Measurements from ENCODE around the gene TIA1.
A peak's percentile ranks its signal among the peaks of the same experiment; 100 is the strongest.
"Not testable (repeated sequence)": the region's sequence is repeated elsewhere in the genome, so short reads cannot be mapped to it uniquely, and the experiment has no call there.

TIA1 gene

DNA sequence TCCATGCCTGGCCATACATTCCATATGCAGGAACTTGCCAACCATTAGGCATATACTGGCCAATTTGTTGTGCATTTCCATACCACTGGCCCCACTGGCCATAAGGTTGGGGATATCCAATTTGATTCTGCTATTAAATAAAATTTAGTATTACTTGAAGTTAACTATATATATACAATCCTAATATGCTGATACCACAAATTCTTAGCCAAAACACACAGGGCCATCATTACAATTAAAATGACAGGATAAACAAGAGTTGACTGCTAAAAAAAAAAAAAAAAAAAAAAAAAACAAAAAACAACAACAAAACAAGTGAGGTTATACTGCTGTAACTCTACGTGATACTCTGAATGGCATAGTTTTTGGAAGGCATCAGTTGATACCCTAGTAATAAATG lies 34.1 kb downstream of the TIA1 start:
- no peak for DNase-seq

DNA sequence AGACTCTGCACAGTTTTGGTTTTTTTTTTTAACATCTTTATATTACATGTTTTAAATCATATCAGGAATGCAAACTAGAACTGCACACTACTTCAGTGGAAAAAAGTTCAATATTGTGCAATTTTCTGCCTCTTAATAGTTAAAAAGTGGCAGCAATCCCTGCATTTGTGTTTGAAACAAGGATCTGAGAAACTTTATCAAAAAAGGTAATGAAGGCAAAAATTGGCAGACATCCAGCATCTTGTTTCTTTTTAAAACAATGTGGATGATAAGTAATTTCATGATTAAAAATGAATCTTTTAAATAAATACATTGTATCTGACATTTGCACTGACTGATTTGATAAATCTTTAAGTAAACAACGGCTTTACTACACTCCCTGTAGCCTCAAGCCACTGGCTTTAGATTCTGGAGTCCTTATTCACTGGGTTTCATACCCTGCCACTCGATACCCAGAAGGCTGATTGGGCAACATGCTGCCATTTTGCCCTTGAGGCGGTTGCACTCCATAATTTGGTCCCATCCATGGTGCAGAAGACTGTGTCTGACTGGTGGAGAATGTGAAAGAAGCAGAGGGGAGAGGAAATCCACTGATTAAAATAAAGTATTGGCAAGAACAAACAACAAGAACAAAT lies 36.0 kb downstream of the TIA1 start:
- no peak for DNase-seq

DNA sequence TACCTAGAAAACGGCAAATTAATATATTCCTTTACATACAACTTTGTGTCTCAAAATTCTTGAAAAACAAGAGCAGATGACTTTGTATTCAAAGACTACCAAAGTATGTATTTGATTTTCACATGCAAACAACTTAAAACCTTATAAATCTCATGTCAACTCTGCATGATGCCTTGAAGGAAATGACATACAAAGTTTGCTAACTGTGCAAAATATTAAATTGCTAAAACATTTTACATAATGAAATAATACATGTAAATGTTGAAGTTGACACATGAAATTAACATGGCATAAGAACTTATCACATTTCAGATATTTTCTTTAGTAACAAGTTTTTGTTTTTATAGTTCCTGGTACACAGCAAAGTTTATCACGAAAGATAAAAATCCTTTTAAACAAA lies 36.8 kb downstream of the TIA1 start:
- no peak for DNase-seq

DNA sequence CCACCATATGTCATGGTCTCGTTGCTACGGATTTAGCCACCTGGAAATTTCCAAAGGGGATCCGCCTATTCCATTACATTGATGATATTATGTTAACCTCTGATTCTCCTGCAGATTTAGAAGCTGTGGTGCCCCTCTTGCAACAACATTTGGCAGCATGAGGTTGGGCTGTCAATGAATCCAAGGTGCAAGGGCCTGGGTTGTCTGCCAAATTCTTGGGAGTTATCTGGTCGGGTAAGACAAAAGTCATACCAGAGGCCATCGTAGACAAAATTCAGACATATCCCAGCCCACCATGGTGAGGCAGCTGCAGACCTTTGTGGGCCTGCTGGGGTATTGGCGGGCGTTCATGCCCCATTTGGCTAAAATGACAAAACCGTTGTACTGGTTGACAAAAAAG lies 44.0 kb downstream of the TIA1 start:
- no peak for DNase-seq

DNA sequence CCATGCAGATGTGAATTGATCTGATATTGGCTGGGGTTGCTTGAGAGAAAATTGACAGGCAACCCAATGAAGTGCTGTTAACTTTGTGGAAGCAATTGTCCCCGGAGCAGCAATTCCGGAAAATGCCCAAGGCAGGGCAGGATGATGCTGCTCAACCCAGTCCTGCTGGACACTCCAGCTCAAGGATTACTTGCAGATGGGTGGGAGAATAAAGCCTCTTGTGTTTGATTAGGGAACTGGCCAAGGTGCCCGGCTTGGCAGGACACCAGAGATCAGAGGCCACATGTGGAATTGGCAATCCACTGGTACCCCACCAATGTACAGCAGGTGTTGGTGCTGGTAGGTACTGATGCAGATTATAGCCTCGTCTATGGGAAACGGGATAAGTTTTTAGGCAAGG lies 45.3 kb downstream of the TIA1 start:
- DNase-seq: no peak

DNA sequence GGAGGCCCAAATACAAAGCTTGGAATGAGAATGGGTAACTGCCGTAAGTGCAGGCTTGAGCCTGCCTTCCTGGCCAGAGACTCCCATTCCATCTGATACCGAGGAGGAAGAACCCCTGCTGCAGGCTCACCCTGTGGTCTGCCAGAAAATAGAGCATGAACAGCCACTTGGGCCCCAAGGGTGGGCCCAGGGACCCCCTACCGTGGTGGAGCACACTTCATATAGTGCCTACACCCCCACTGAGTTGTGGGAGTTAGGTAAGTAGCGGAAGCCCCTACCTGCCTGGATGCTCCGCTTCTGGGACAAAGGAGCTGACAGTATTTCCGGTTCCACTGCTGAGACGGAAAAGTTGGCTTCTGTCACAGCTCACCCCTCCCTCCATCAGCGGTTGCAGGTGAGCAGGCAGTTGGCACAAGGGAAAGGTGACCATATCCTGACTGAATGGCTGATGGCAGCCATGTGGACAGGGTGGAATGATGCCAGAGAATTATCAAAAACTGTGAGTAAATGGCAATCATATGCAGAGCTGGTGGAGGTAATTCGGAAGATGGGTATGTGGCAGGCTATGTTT lies 46.1 kb downstream of the TIA1 start:
- no peak for DNase-seq

DNA sequence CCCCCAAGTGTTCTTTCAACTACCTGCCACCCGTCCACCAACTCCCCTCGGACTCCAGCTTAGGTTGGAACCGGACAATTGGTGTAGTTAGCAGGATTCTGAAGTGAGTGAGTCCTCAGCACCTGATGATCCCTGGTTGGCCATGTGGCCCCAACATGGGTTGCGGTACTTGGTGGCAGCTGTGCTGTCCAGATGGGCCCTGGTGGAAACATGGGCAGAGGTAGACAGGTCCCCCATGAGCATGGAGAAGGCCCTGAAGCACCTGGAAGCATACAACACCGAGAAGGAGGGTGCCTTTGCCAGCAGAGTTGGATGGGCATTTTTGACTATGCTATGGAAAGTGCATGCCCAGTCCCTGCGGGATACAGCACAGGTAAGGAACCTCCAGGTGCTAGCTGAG lies 46.6 kb downstream of the TIA1 start:
- DNase-seq: no peak

DNA sequence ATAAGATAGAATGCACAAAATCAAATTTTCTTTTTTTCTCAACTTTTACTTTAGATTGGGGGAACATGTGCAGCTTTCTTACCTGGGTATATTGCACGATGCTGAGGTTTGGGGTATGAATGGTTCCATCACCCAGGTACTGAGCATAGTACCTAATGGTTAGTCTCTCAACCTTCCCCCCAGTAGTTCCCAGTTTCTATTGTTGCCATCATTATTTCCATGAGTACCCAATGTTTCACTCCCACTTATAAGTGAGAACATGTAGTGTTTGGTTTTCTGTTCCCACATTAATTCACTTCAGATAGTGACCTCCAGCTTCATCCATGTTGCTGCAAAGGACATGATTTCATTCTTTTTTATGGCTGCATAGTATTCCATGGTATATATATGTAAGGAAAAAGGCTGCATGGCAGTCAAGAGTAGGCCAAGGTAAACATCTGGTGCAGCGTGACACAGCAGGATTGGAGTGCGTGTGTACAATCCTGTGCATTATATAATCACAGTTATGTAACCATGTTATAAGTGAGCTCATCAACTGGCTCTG lies 47.1 kb downstream of the TIA1 start:
- no peak for DNase-seq

DNA sequence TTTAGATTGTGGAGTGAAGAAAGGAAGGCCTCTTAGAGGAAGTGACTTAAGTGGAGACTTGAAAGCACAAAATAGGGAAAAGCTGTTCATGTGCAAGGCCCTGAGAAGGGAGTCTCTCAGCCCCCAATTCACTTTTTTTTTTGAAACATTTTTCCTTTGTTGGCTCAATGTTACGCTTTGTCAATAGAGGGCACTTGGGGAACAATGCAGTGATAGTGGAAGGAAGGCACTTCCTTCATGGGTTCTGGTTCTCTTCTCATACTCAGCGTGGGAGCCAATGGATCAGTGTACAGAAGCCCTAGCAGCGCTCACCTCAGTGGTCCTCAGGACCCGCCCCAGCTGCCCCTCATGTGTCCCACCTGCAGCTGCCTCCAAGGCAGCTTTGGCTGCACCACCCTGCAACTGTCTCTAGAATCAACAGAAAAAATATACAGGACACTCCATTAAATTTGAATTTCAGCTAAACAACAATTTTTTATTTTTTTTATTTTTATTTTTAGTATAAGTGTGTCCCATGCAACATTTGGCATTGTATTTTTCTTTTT lies 49.0 kb downstream of the TIA1 start:
- no peak for DNase-seq

DNA sequence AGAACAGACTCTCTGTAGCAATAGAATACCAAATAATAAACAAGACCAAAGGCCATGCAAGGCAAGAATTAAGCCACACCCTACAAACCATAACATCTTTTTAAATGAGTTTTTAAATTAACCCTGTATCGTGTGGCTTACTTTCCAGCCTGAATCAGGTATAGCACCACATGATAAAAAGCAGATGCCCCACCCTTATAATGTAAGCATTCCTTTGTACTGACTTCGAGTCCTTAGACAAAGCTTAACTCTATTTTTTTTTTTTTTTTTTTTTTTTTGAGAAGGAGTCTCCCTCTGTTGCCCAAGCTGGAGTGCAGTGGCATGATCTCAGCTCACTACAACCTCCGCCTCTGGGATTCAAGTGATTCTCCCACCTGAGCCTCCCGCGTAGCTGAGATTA lies 55.9 kb downstream of the TIA1 start:
- DNase-seq: no peak

DNA sequence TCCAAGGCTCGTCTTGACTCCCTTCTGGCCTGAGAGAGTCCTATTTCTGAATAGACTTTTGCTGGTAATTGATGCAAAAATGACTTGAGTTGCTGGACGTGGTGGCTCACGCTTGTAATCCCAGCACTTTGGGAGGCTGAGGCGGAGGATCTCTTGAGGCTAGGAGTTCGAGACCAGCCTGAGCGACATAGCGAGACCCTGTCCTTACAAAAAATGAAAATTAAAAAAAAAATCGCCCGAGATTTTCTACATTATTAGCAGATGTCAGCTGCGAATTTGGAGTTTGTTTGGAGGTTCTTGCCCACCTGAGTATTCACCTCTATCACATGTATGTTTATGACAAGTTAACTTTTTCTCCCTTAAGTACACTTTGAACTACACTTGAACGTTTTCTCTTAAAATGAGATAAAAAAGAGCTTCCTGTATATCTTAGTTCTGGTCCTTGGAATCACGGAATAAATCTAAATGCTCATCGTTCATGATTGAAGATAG lies 57.1 kb downstream of the TIA1 start:
- no peak for DNase-seq

DNA sequence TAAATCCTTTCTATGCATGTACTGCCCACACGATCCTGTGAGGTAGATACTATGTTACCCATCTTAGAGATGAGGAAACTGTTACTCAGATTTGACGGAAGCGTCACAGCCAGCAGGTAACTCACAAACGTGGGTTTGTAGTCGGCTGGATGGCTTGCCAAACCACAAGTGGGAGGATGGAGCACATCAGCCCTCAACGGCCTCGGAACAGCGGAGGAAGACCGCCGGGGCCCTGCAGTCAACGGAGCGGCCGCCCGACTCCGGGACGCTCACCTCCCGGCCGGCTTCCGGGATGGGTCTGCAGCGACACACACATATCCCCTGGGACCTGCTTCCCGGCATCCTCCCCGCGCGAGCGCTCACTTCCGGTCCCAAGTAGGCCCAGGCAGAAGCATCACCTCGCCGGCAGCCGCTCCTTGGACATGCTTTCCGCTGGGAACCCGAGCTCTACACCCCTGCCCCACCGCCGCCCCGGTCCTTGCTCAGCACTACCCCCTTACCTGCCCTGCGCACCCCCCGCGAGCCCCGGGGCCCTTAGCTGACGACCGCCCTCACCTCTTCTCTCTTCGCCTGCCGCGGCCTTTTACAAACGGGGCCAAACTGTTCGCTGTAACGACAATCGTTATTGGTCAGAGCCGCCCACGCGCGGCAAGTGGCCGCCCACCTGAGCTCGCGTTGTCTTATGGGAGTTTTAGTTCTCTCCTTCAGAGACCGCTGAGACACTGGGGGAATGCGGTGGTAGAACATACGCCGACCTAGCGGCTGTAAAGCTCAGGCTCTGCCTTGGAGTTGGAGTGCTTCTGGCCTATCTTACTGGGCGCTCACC lies 57.8 kb downstream of the TIA1 start, which contains the start of gene C2orf42:
Gene C2orf42 (minus strand): TSS at position 602 of the 826 bp plus-strand sequence. CDS start 9,034 bp downstream, outside the sequence.
- peak; percentile 97 for DNase-seq

DNA sequence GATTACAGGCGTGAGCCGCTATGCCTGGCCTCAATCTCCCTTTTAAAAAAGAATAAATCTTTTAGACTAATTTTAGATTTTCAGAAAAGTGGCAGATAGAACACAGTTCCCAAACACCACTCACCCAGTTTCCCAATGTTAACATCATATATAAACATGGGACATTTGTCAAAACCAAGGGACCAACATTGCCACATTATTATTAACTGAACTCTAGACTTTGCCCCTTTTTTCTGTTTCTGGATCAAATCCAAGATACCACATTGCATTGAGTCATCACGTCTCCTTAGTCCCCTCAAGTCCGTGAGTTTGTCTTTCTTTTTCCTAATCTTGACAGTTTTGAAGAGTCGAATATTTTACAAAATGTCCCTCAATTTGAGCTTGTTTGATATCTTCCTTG lies 60.0 kb downstream of the TIA1 start:
- DNase-seq: no peak

DNA sequence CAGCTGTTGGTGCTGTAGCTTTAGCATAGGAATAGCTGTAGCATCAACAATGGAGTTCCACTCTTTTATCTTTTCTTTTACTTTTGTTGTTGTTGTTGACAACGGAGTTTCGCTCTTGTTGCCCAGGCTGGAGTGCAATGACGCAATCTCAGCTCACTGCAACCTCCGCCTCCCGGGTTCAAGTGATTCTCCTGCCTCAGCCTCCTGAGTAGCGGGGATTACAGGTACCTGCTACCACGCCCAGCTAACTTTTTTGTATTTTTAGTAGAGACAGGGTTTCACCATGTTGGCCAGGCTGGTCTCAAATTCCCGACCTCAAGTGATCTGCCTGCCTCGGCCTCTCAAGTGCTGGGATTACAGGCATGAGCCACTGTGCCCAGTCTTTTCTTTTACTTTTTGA lies 61.3 kb downstream of the TIA1 start:
- DNase-seq: not testable (repeated sequence)

DNA sequence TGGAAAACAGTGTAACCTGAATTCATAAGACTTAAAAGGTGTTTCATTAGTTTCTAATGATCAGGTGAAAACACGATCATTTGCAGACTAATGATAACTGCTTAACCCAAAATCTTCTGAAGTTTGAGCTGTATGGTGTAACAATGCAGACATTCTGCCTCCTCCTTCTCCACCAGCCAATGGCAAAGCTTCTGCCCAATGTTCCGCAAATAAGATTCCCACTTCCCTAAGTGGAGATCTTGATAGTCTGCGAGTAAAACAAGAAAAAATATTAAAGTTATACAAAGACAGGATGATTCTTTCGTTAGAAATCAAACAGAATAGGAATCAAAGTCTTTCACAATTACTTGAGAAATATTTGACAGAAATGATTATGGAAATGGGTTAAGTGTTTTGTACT lies 65.7 kb downstream of the TIA1 start:
- no peak for DNase-seq

DNA sequence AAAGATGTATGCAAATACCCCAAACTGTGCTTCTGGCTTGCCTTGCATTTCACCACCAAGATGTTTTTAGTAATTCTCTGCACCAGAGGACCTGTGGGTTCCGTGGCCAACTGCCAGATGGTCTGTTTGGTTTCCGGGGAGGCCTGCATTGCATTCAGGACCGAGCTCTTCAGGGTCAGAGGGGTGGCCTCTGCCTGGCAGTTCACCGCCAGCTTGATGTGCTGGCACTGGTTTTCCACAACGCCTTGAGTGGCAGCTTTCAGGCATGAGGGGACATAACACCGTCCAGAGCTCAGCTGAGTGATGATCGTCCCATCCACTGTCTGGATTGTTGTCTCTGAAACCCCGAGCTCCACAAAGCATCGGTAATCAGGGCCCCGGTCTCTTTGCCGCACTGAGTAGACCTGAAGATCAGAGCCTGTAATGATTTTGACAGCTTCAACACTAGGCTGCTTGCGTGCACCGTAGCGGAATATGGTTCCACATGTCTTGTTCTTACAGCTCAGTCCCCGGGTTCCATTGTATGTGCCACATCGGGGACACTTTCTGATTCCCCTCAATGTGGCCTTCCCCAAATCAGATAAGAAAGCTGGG lies 67.0 kb downstream of the TIA1 start:
- no peak for DNase-seq

DNA sequence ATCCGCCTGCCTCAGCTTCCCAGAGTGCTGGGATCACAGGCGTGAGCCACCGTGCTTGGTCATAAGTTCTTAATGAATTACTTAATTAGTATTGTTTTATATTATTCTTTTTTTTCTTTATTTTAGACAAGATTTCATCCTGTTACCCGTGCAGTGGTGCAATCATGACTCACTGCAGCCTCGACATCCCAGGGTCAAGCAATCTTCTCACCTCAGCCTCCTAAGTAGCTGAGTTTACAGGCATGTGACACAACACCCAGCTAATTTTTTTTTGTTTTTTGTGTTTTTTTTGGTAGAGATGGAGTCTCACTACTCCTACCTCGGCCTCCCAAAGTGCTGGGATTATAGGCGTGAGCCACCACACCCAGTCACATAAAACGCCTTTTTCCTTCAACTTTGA lies 74.9 kb downstream of the TIA1 start:
- no peak for DNase-seq

DNA sequence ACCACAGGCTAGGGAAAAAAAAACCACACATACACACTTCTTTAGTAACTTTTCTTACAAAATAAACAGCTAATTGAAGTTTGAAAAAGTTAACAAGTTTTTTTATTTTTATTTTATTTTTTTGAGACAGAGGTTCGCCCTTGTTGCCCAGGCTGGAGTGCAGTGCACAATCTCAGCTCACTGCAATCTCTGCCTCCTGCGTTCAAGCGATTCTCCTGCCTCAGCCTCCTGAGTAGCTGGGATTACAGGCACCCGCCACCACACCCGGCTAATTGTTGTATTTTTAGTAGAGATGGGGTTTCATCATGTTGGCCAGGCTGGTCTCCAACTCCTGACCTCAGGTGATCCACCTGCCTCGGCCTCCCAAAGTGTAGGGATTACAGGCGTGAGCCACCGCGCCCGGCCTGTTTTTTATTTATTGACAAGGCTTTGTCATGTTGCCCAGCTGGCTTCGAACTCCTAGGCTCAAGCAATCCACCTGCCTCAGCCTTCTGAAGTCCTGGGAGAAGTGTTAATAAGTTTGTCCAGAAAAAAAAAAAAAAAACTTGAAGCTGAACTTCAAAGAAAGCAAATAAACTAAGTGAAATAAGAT lies 78.7 kb downstream of the TIA1 start:
- DNase-seq: not testable (repeated sequence)

DNA sequence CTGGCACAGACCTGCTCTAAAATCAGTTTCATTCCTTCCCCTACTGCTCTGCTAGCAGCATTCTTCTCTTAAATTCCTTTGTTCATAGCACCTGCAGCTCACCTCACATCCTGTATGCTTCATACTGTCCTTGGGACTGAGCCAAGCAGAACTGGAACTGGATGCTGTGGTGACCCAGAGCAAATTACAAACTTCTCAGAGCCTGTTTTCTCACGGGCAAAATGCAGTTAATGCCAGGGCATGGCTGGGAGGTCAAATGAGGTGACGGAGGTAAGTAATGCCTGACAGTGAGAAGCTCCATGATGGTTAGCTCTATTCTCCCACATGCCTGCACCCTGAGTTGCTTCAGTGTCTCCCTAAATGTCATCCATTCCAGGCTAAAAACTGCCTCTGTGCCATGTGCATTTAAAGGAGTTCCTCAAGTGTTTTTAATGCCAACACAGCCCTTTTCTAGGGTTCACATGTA lies 87.3 kb downstream of the TIA1 start:
- no peak for DNase-seq

DNA sequence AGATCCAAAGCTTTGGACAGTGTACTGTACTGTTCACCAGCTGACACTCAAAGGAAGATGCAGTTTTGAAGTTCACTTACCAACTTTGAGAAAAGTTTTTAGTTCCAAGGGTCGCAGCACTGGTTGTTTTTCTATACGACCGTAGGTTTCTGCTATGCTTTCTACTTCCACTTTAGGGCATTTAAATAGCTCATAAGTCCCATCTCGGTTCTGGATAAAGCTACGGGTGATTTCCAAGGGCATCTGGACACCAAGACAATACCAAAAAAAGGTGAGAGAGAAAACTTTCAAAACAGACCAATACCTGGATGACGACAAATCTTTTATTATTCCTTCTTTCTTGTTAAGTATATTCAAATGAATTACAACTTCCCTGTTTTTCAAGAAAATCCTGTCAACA lies 87.9 kb downstream of the TIA1 start:
- no peak for DNase-seq
